HepG2 (cell line): ENCODE measurements around the gene ANKRD40CL. TPM values are rescaled to one million over a fixed set of nuclear protein-coding genes. Genes with fewer than 3 reads are reported as not detected.
A peak's percentile ranks its signal among the peaks of the same experiment; 100 is the strongest.

Experiments
- ATAC-seq: fragments of 200-7000 bp; cut with Tn5 transposase; 3 replicates; pipeline ENCODE4 v1.9.1; 2020; ENCODE audit warnings: mild to moderate bottlenecking, moderate library complexity
- BruUV-seq: library from RNA; stranded (reverse); fragments of 400-500 nt; replicated peaks from 2 replicates; lab custom pipeline; 2021; lab: Mats Ljungman, UMichigan
- CTCF ChIA-PET: fragments of 300-600 bp; formaldehyde crosslinking; extraction: SDS; loops from one replicate; lab custom pipeline; 2021; ENCODE audit warnings: low total read pairs, inconsistent platforms, low intra/inter-chr PET ratio; lab: Yijun Ruan, JAX
- POLR2A ChIA-PET: fragments of 350-600 bp; sonication (Branson Sonifier 250); formaldehyde crosslinking; loops from one replicate; lab custom pipeline; 2020; ENCODE audit warnings: antibody characterized with exemption, inconsistent platforms; lab: Yijun Ruan, JAX
- DNase-seq: peaks from one replicate; pipeline ENCODE4 v3.0.0-alpha.2; 2015; ENCODE audit warnings: low spot score
- FAIRE-seq: peaks from 3 replicates; lab custom pipeline; 2011; peaks lifted over from hg19 to GRCh38; lab: Jason Lieb, UNC
- H2AFZ ChIP-seq: one replicate; pipeline ENCODE4 v1.6.1; 2011; ENCODE audit warnings: low read length, inconsistent platforms
- H3K27ac ChIP-seq: fragments of 300-600 bp; 3 replicates; pipeline ENCODE4 v1.8.0; 2011; ENCODE audit warnings: mixed run types, mild to moderate bottlenecking, mixed read lengths, low read length, inconsistent platforms; ENCODE audit not compliant: insufficient read depth; ENCODE audit errors: extremely low read length
- H3K27me3 ChIP-seq, 2 experiments: fragments of 200-600 bp in 1 of 2; 2 replicates in 1 of 2; 3 replicates in 1 of 2; pipeline versions ENCODE4 v1.6.0 to v1.8.0; 2011; ENCODE audit warnings: low read length in 2 of 2, mild to moderate bottlenecking in 2 of 2, moderate library complexity in 2 of 2, inconsistent platforms in 1 of 2; ENCODE audit not compliant: insufficient read depth in 2 of 2, control insufficient read depth in 1 of 2
- H3K36me3 ChIP-seq, 2 experiments: fragments of 200-600 bp in 1 of 2; replicated peaks in 1 of 2; 2 replicates in 1 of 2; 3 replicates in 1 of 2; pipeline versions ENCODE4 v1.5.1 to v1.8.0; 2011; ENCODE audit warnings: low read length in 2 of 2, inconsistent platforms in 1 of 2; ENCODE audit not compliant: insufficient read depth in 2 of 2, control insufficient read depth in 1 of 2
- H3K4me1 ChIP-seq: 2 replicates; pipeline ENCODE4 v1.5.1; 2012; ENCODE audit warnings: low read length, inconsistent platforms; ENCODE audit not compliant: insufficient read depth
- H3K4me2 ChIP-seq: 2 replicates; pipeline ENCODE4 v1.6.0; 2011; ENCODE audit warnings: low read depth, low read length, inconsistent platforms
- H3K4me3 ChIP-seq, 3 experiments: fragments of 200-600 bp in 1 of 3; sonication (generic), shearing (Covaris generic) in 1 of 3; replicated peaks in 1 of 3; 2 replicates each; pipeline ENCODE4 v1.5.1; 2011 to 2016; ENCODE audit warnings: low read length in 3 of 3, inconsistent platforms in 2 of 3, low read depth in 2 of 3, mild to moderate bottlenecking in 2 of 3, control low read depth in 1 of 3, mixed read lengths in 1 of 3; ENCODE audit not compliant: insufficient read depth in 1 of 3
- H3K79me2 ChIP-seq: one replicate; pipeline ENCODE4 v1.6.1; 2011; ENCODE audit warnings: low read length, inconsistent platforms; ENCODE audit not compliant: insufficient read depth
- H3K9ac ChIP-seq: 2 replicates; pipeline ENCODE4 v1.6.0; 2011; ENCODE audit warnings: mild to moderate bottlenecking, low read depth, low read length, inconsistent platforms; ENCODE audit not compliant: insufficient read depth
- H3K9me3 ChIP-seq: 2 replicates; pipeline ENCODE4 v1.5.1; 2012; ENCODE audit warnings: mild to moderate bottlenecking, low read length
- H4K20me1 ChIP-seq: 2 replicates; pipeline ENCODE4 v1.6.0; 2011; ENCODE audit warnings: inconsistent platforms, mild to moderate bottlenecking, low read length, moderate library complexity; ENCODE audit not compliant: insufficient read depth
- HES4 ChIP-seq: sonication (generic); formaldehyde crosslinking; IDR thresholded peaks from 2 replicates; pipeline ENCODE4 v1.9.0; 2021; ENCODE audit warnings: mild to moderate bottlenecking, missing genetic modification reagents, borderline replicate concordance
- MAFF ChIP-seq: IDR thresholded peaks from 2 replicates; pipeline ENCODE4 v1.6.1; 2011; ENCODE audit warnings: low read depth, low read length, improper control_type of control experiment
- MAFK ChIP-seq, 2 experiments: IDR thresholded peaks in 1 of 2; conservative IDR thresholded peaks in 1 of 2; 2 replicates each; pipeline ENCODE4 v1.6.1; 2011; ENCODE audit warnings: improper control_type of control experiment in 2 of 2, low read length in 2 of 2
- ZNF121 ChIP-seq: sonication (generic); formaldehyde crosslinking; IDR thresholded peaks from 2 replicates; pipeline ENCODE4 v1.5.0; 2020; ENCODE audit warnings: mild to moderate bottlenecking, missing genetic modification reagents
- WGBS: methylation state at CpG from one replicate; pipeline ENCODE4 v1.1.6; 2017; ENCODE audit warnings: low lambda C conversion rate; 5-methylcytosine and 5-hydroxymethylcytosine counted together
- in situ Hi-C: cut with HindIII; loops from 2 replicates; pipeline ENCODE4 v1.10.0; 2017; ENCODE audit warnings: low pct_unique_long_range_greater_than_20kb; ENCODE audit not compliant: extremely low pct_ligation_motif_present
- intact Hi-C: fragments of 100-400 bp; cut with micrococcal nuclease; formaldehyde crosslinking; loops from one replicate; pipeline ENCODE4 v1.10.0; 2022; ENCODE audit not compliant: unreplicated experiment
- polyA plus RNA-seq, 8 experiments: library from polyadenylated mRNA; depleted of rRNA in 3 of 8; stranded (reverse) in 7 of 8; unstranded in 1 of 8; fragments of >200 nt; fragmentation: Illumina TruSeq in 4 of 8; extraction: Trizol in 4 of 8; gene quantifications; 2 replicates each; pipeline versions ENCODE4 v1.2.1 to v1.2.3, GENCODE V29; 2011 to 2016; ENCODE audit warnings: low read depth in 4 of 8, missing spikeins in 1 of 8, mixed read lengths in 1 of 8; ENCODE audit not compliant: insufficient read depth in 1 of 8
- total RNA-seq, 5 experiments: library from RNA; depleted of rRNA; stranded (reverse); fragments of >200 nt; fragmentation: Illumina TruSeq; extraction: Trizol; gene quantifications; 2 replicates each; pipeline ENCODE4 v1.2.3, GENCODE V29; 2016; ENCODE audit warnings: low read depth in 1 of 5
- TF ChIP-seq, protein P1 (sequence below): sonication (generic); formaldehyde crosslinking; IDR thresholded peaks from 2 replicates; pipeline ENCODE4 v1.5.0; 2020; ENCODE audit warnings: mild to moderate bottlenecking, missing genetic modification reagents
- TF ChIP-seq, protein P2 (sequence below): sonication (generic); formaldehyde crosslinking; IDR thresholded peaks from 2 replicates; pipeline ENCODE4 v1.5.0; 2020; ENCODE audit warnings: missing genetic modification reagents

ANKRD40CL gene
- total and polyA plus RNA-seq, 2 of the 13 experiments (the other 11 are each of a cell fraction or from before 2014, with no cell fraction given): 0.03 to 0.11 TPM

DNA sequence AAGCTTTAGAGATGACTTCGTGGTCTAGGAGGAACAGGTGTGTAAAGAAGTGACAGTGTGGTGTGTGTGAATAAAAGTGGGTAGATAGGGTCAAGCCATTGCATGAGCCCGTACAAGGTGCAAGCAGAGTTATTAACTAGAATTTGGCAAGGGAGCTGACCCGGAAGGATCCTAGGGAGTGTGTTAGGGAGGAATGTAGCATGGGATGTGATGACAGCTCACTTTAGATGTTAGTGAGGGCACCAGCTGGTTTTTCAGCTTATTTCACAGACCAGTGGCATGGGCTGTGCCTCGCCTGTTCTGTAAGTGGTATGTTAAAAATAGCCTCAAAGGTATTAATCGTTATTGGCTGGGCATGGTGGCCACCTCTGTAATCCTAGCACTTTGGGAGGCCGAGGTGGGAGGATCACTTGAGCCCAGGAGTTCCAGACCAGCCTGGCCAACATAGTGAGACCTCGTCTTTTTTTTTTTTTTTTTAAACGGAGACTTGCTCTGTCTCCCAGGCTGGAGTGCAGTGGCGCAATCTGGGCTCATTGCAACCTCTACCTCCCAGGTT, 8.3 kb downstream of the ANKRD40CL start:
- ATAC-seq (peak; percentile 8), FAIRE-seq (no peak), DNase-seq (no peak)
- no peak overlapping the region for H3K9ac ChIP-seq
- WGBS: 50% methylated on average over 9 of the region's 9 CpGs
- no peaks in the 10 kb centered on the region for H3K36me3 ChIP-seq
- no peaks in the 10 kb centered on the region for H3K27me3 ChIP-seq
- no peak overlapping the region for H3K27ac ChIP-seq
- intact Hi-C loops: no loop called here
- no peak overlapping the region for H3K4me2 ChIP-seq
- H3K4me1 ChIP-seq: peaks cover 47% of the 10 kb centered on the region
- H3K79me2 ChIP-seq: no peaks in the 10 kb centered on the region
- ChIA-PET POLR2A (interaction anchor here (0.6 to 1.9 kb wide), 2 partner anchors 40 to 107 kb away, joined by 3 to 4 read pairs; partner anchors contain the start of genes LUC7L3 and TOB1), CTCF (no interaction called here)
- BruUV-seq: no TSS peak
- no peaks in the 10 kb centered on the region for H4K20me1 ChIP-seq
- in situ Hi-C loops: no loop called here
- H3K4me3 ChIP-seq: no peak overlapping the region
- TF ChIP-seq, protein P1, sequence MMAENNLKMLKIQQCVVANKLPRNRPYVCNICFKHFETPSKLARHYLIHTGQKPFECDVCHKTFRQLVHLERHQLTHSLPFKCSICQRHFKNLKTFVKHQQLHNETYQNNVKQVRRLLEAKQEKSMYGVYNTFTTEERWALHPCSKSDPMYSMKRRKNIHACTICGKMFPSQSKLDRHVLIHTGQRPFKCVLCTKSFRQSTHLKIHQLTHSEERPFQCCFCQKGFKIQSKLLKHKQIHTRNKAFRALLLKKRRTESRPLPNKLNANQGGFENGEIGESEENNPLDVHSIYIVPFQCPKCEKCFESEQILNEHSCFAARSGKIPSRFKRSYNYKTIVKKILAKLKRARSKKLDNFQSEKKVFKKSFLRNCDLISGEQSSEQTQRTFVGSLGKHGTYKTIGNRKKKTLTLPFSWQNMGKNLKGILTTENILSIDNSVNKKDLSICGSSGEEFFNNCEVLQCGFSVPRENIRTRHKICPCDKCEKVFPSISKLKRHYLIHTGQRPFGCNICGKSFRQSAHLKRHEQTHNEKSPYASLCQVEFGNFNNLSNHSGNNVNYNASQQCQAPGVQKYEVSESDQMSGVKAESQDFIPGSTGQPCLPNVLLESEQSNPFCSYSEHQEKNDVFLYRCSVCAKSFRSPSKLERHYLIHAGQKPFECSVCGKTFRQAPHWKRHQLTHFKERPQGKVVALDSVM (CRISPR knock-in tag): peak; percentile 55
- TF ChIP-seq HES4 (no peak), ZNF121 (peak; percentile 50; the same call in 1 of the 2 replicates)
- TF ChIP-seq, all 625 proteins: peak for 2
- Histone ChIP-seq H2AFZ (no peak overlapping the region), H3K9me3 (no peaks in the 10 kb centered on the region)

DNA sequence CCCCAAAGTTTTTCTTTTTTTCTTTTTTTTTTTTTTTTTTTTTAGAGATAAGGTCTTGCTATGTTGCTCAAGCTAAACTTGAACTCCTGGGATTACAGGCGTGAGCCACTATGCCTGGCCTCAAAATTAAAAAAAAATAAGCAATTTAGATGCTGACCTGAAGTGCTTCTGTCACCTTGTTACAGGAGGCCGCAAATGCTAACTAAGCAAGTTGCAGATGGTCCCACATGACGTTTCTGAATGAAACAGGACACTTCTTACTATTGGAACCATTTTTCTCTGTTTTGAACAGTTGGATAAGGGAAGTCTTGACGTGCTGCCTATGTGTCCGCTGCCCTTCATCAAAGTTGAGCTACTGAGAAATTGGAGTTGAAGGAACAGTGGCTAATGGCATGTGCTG, 8.8 kb downstream of the ANKRD40CL start:
- in situ Hi-C loops: no loop called here
- 47% methylated on average over 5 of the region's 5 CpGs for WGBS
- Histone ChIP-seq H3K27me3 (no peaks in the 10 kb centered on the region), H3K9ac (no peak overlapping the region), H3K36me3 (peaks cover 0 to 5% of the 10 kb centered on the region in 2 experiments; a peak in 2 of 5 replicates), H3K27ac (no peak overlapping the region), H4K20me1 (no peaks in the 10 kb centered on the region), H3K4me3 (no peak overlapping the region), H3K4me2 (no peak overlapping the region), H2AFZ (no peak overlapping the region), H3K79me2 (no peaks in the 10 kb centered on the region), H3K4me1 (peaks cover 41% of the 10 kb centered on the region), H3K9me3 (no peaks in the 10 kb centered on the region)
- no peak for FAIRE-seq
- CTCF ChIA-PET: no interaction called here
- TF ChIP-seq MAFF (peak; percentile 47; the same call in 1 of the 2 replicates), MAFK (conservative IDR thresholded peaks at IDR 0.05 in 1 of 2, IDR thresholded peaks at IDR 0.05 in 1 of 2; ENCODE audit: low read length in 2 of 2) (peak; percentile 49 to 66)
- TF ChIP-seq, protein P2, sequence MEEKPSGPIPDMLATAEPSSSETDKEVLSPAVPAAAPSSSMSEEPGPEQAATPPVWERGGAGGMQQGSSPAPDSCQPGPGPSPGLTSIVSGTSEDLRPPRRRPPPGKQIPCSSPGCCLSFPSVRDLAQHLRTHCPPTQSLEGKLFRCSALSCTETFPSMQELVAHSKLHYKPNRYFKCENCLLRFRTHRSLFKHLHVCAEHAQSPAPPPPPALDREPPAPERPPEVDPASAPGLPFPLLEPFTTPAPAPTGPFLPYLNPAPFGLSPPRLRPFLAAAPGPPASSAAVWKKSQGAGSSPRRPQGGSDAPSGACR (CRISPR knock-in tag): no peak
- intact Hi-C loops: no loop called here
- no peak for DNase-seq
- no TSS peak for BruUV-seq
- POLR2A ChIA-PET: interaction anchor here (0.6 to 1.9 kb wide), 2 partner anchors 39 to 108 kb away, joined by 3 to 4 read pairs; partner anchors contain the start of genes LUC7L3 and TOB1
- ATAC-seq: peak; percentile 1
